GM19328 (cell line): Measurements from ENCODE around the gene MRTFA.
"Not testable (repeated sequence)": the region's sequence is repeated elsewhere in the genome, so short reads cannot be mapped to it uniquely, and the experiment has no call there.

Experiments
- ATAC-seq: cut with Tn5 transposase; IDR thresholded peaks from one replicate; pipeline ENCODE4 v1.9.1; 2021; ENCODE audit warnings: mild to moderate bottlenecking, moderate library complexity; ENCODE audit not compliant: unreplicated experiment

Gene MRTFA

DNA sequence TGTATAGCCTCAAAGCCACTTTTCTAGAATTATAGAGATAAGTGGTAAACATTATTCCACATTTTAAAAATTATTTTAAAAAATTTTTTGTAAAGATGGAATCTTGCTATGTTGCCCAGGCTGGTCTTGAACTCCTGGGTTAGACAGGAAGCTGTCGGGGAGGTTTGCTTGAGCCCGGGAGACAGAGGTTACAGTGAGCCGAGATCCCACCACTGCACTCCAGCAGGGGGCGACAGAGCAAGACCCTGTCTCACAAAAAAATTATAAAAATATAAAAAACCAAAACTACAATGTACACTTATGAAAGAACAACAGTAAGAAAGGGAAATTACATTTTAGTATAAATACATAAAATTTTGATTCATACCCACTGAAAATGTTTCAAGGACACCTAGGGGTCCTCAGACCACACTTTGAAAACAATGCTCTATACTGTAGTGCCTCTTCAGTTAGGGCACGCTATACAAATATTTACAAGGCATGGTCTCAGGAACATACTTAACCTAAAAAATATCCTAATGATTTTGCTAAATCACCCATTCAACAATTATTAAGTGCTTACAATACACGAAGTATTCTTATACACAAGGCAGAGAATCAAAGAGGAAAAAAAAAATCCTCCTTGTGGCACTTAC is 111.2 kb downstream of the MRTFA start:
- no peak for ATAC-seq

DNA sequence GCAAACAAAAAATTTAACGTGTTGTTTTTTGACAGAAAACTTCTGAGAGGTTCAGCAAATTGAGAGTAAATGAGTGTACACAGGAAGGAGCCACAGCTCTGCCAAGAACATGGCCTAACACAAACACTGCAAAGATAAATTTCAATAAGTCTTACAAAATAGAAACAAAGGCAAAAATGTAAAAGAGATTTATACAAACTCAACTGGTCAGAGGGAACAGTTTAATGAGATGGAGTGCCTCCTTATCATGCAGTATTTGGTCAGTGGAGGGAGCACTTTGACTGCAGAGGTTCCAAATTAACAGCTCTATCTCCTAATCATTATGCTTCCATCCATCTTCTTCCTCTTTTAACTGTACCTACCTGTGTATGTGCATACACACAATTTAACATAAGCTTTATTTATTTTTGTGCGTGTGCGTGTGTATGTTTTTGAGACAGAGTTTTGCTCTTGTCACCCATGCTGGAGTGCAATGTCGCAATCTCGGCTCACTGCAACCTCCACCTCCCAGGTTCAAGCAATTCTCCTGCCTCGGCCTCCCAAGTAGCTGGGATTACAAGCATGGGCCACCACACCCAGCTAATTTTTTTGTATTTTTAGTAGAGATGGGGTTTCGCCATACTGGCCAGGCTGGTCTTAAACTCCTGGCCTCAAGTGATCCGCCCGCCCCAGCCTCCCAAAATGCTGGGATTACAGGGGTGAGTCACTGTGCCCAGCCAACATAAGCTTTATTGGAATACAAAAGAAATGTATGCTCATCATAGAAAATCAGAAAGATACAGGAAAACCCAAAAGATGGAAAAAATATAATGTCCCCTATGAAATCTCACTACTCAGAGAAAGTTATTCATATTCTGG is 111.9 kb downstream of the MRTFA start:
- no peak for ATAC-seq

DNA sequence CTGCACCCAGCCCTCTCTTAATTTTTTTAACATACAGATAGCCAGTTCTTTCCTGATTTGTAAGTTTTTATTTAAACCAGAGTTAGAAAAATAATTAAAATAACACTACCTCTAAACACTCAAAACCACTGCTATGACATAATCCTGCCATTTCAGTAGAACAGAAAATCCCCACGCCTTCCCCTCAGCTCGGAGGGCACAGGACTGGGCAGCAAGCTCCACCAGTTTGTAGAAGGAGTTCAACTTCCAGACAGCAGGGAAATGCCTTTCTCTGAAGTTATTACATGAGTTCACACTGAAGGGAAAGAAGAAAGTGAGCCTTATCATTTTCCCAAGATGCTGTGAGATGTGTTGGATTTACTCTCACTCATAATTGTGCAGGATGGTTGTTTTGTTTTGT is 114.4 kb downstream of the MRTFA start:
- no peak for ATAC-seq

DNA sequence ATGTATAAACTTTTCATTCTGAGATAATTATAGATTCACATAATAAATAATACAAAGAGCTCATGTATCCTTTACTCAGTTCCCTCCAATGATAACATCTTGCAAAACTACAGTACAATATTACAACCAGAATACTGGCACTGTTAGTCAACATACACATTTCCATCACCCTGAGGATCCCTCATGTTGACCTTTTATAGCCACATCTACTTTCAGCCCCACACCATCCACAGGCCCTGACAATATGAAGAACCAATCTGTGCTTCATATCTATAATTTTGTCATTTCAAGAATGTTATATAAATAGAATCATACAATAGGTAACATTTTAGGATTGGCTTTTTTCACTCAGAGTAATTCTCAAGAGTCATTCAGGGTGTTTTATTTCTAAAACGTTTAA is 115.5 kb downstream of the MRTFA start:
- no peak for ATAC-seq

DNA sequence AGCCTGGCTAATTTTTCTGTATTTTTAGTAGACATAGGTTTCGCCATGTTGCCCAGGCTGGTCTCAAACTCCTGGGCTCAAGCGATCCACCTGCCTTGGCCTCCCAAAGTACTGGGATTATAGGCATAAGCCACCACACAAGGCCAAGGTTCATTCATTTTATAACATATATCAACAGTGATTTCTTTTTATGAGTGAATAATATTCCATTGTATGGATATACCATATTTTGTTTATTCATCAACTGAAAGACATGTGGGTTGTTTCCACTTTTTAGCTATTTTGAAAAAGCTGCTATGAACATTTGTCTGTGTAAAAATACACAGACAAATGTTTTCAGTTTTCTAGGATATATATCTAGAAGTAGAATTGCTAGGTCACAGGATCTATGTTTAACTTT is 116.0 kb downstream of the MRTFA start:
- ATAC-seq = no peak

DNA sequence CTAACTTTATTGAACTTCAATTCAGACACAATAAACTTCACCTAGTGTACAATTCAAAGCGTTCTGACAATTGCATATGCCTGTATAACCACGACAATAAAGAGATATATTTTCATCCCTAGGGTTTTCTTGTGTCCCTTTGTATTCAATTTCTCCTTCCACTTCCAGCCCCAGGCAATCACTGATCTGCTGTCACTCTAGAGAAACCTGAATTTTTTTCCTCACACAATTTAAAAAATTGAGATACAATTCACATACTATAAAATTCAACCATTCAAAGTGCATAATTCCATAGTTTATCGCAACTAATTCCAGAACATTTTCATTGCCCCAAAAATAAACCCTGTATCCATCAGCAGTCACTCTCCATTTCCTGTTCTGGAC is 116.6 kb downstream of the MRTFA start:
- no peak for ATAC-seq

DNA sequence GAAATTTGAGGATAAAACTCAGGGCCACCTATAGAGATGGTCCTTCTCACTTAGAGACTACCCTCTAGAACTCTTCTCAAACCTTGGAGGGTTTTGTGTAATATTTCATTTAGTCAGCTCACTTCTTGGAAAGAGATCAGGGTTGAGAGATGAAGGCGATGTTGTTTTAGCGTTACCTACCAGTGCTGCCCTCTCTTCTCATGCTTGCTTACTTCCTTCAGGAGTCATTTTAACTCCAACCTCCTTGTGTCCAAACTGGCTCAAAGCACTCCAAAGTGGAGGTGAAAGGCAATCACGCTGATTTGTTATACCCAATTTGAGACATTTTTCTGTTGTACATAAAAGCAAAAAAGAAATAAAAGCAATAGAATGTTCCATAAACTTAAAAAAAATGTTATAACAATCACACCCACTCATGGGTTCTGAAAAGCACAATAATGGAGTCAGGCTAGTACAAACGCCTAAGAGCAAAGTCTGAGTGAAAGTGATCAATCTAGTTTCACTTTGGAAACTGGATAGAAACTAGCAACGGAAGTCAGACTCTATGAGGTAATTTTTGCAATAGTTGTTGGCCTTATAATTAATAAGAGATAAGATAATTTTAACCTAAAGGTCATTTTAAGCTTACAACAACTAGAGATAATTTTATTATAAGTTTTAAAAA is 117.1 kb downstream of the MRTFA start:
- no peak for ATAC-seq

DNA sequence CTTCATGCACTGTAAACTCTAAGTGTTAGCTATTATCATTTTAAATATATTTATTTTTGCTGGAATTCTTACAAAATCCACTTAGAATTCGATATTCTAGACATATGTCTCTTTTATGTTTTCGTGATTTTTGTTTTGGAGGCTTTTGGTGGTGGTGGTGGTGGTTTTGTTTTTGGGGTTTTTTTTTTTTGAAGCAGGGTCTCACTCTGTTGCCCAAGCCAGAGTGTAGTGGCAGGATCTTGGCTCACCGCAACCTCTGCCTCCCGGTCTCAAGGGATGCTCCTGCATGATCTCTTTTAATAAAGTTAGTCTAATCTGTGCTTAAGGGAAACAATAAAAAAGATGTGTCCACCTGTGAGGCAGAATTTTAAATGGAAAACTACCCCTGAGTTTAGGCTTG is 117.7 kb downstream of the MRTFA start:
- no peak for ATAC-seq

DNA sequence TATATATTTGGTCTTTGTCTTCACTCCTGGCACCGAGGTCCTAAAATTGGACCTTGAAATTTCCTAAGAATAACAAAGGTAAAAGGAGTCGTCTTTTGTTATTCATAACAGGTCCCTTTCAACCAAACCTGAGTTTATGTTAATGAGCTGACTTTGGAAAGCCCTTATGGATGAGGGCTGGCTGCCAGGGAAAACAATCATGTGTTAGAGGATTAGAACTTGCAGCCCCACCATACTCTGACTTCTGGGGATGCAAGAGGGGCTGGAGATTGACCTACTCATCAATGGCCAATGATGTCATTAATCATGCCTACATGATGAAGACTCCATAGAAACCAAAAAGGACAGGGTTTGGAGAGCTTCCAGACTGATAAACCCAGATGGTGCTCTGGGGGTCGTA is 118.9 kb downstream of the MRTFA start:
- ATAC-seq = no peak

DNA sequence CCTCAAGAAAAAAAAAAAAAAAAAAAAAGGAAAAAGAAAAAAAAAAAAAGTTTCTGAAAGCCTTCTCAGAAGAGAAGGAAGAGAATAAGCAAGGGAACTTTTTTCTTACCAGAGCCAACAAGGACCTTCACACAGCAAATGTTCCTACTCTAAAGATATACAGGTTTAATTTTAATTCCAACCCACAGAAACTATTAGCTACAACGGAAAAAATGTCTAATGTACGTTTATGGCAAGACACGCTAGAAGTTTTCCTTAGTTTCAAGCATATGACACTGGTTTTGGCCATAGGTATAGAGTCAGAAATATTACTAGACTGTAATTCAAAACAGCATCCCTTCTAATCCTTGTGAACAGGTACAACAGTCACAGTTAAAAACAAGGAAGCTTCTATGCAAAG is 120.1 kb downstream of the MRTFA start:
- ATAC-seq = no peak

DNA sequence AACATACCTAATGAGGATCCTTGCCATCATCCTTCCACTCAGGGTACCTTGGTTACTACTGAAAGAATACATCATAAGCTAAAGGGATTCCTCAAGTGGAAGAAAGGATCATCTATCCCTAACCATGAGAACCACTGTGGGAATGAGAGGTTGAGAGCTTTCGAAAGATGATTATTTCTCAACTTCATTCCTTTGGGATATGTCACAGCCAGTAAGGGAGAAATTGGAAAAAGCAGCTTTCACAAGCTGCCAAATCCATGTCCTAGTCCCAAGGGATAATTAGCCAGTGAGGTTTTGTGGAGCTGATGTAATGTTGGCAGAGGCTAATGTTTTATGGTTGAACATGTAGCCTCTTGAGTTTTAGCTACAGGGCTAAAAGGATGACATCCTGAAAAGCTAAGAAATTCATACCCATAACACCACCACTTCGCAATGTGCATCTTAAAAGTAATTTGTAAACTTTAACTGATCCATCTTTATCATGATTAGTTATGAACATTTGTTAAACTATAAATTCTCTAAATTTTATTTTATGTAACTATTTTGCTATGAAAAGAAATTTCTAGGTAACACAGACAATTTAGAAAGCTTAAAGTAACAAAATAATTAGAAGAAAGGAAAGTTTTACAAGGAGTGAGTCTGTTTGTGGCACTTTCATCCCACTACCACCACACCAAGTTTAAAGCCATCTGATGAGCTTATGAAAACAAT is 123.9 kb downstream of the MRTFA start:
- ATAC-seq = no peak

DNA sequence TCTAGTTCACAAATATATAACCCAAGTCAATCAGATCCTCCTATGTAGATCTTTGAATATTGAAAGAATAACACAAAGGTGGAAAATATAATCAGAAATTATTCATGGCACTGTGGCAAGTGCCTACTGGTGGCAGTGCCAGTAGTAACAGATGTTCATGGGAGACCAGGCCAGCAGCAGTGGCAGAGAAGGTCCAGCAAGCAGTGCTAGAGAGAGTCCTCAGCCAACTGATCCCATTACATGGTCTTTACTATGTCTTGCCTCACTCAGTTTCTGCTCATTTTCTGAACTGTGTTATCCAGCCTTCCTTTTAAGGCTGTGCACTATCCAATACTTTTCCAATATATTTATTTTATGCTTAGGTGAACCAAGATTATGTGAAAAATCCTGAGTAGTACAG is 124.9 kb downstream of the MRTFA start:
- ATAC-seq = no peak

DNA sequence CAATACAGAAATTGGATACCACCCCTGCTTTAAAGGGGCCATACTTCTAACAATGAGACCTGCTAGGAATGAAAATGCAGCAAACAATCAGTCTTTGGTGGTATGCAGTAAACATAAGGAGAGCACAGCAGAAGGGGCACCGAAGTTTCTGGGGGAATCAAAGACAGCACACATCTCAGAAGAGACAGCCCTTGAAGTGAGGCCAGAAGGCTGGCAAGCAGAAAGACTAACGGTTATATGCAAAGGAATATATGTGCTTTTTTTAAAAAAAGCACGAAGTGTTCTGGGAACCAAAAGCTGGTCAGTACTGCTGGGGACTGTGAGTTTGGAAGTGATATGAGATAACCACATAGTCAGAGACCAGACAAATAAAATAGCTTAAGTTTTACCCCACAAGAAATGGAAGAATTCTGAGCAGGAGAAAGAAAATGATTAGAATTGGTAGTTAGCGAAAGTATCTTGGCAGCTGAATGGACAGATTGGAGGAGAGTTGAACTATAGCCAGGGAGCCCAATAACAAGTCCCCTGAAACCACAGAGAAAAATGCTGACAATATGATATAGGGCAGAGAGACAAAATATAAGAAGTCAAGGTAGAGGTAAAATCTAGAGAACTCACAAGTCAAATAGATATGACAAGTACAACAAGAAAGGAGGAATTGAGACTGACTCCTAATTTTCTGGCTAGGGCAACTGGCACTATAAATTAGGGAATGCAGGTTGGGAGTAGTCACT is 125.7 kb downstream of the MRTFA start:
- ATAC-seq = no peak

DNA sequence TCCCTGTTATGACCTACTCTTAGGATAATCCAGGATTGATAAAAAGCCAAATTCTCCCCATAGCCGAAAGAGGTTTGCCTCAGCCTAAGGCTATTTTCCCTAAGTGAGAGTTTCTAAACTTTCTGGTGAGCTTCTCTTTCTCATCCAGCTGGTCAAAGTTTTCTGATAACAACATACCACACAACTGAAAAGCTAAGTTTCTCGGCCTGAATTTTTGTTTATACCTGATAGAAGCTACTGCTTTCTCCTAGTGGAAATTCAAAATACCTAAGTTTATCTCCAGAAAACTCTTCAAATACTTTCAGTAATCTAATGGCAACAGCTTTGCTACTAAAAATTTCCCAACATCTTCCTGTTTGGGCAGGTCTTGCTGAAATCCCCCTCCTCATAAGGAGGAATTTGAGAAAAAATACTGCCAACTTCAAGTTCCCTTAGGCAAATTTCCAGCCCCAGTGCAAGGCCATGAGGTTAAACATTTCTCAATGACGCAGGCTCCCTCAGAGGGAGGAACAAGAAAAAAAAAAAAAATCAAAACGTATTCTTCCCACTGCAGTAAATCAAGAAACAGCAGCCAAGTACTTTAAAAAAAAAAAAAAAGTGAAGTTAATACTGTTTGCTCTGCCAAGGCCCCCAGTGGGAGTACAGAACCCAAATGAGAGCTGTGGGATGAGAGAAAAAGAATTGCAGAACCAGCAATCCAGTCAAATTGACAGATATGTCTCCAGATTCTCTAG is 127.0 kb downstream of the MRTFA start:
- no peak for ATAC-seq

DNA sequence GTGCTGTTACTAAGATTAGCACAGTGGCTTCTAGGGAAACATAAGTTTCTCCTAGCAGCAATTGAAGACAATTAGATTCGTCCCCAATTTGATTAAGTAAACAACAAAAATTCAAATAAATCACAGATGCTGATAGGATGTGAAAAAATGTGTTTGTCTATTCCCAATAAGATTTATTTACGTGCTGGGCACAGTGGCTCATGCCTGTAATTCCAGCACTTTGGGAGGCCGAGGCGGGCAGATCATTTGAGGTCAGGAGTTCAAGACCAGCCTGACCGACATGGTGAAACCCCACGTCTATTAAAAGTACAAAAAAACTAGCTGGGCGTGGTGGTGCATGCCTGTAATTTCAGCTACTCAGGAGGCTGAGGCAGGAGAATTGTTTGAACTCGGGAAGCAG is 128.5 kb downstream of the MRTFA start:
- not testable (repeated sequence) for ATAC-seq

DNA sequence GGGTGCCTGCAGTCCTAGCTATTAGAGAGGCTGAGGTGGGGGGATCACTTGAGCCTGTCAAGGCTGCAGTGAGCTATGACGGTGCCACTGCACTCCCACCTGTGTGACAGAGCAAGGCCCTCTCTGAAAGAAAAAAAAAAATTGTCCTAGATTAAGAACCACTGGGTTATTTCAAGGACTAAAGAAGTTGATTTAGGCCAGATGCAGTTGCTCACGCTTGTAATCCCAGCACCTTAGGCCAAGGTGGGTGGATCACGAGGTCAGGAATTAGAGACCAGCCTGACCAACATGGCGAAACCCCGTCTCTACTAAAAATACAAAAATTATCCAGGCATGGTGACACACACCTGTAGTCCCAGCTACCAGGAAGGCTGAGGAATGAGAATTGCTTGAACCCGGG is 129.0 kb downstream of the MRTFA start:
- ATAC-seq = no peak

DNA sequence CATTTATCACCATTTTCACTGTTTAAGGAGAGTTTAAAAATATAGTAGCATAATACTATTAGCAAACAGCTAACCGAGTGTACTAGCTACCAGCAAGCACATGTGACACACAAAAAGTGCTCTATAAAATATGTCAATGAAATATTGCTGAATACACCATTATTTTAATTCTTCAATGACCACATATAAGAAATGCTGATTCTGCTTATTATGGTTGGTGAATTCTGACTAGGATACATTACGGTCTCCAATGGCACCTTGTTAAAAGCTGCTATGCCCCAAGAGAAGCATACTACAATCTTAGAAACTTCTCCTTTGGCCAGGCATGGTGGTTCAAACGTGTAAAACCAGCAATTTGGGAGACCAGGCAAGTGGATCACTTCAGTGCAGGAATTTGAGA is 129.8 kb downstream of the MRTFA start:
- no peak for ATAC-seq

DNA sequence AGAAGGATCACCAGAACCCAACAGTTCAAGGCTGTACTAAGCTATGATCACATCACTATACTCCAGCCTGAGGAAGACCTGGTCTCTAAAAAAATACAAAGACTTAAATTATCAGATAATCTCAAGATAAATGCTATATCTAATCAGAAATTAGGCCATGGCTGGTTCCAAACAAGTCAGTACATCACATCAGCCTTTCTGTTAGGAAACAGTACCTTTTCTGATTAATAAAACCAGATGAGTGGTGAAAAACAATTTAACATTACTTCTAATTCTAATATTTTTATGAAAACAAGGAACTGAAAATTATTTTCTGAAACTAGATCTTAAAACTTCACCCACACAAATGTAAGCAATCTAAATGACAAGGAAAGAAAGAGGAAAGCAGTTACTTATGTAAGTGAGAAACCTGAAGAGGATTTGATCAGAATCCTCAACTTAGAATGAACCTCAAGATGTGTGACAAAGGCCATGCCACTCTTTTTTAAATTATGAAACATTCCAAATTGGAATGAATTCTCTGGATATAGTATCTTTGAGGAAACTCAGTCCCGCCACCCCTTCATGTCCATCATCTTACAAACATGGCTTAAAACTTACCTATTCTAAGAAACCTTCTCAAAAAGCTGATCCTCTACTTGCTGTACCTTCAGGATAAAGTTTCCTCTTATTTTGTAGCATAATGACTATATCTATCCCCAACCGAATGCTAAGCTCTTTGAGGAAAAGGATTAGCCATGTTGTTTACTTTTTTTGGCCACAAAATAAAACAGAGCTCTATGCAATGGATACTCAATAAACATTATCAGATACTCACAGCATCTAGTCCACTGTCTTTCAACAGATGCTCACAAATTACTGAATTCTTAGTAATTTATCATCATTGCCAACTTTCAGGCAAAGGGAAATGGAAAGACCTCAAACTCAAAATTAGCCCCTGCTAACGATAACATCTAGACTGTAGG is 132.0 kb downstream of the MRTFA start:
- no peak for ATAC-seq

DNA sequence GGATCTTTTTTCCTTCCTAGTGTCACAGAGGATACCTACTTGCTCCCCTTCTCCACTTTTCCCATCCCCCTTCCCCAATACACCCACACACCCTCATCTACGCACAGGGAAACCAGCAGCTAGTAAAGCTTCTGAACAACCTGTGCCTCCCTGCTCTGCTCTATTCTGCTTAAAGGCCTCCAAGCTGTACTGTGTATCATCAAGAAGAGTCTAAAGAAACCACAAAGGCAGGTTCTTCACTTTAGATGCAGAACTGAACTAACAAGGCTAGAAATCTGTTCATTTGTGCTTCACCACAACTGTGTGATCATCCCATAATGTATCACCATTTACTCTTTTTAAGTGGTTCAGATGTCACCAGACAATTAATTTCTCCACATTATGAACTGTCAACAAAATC is 133.6 kb downstream of the MRTFA start:
- ATAC-seq = no peak
